Measurements from ENCODE around the gene EDN2.

Gene EDN2

GRCh38 chr1:41486053-41486370, 1.5 kb upstream of the EDN2 start:
- peaks cover 4% of the 10 kb centered on the region for H3K27me3 ChIP-seq (ENCODE audit: insufficient read depth, insufficient read length)
- DNase-seq (ENCODE audit: low read depth, low spot score): no peak

DNA sequence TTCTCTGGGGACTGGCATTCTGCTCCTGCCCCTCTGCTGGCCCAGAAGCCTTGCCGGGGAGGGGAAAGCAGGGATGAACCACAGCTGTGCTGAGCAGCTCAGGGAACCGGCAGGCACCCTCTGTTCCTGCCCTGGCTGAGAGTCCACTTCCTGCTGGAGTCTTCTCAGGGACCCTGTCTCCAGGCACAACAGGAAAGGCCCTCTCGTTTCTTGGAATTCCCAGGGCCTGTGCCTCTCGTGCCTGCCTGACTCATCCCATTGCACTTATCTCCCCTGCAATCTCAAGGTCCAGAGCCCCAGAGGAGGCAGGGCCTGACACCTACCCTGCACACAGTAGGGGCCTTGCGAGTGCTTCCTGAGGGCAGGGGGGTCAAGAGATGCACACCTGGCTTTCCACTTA, 1.1 kb upstream of the EDN2 start:
- Histone ChIP-seq H3K36me3 (ENCODE audit: insufficient read depth, insufficient read length, low read length) (peaks cover 3% of the 10 kb centered on the region), H3K9me3 (ENCODE audit: insufficient read depth, low read length) (no peaks in the 10 kb centered on the region), H3K9ac (ENCODE audit: insufficient read length, low read depth) (peak overlapping the region; percentile 37), H3K4me3 (ENCODE audit: insufficient read length, low read depth) (no peak overlapping the region), H3K4me1 (ENCODE audit: insufficient read depth, insufficient read length) (peaks cover 51% of the 10 kb centered on the region), H3K27me3 (ENCODE audit: insufficient read depth, insufficient read length) (peaks cover 4% of the 10 kb centered on the region)
- no peak for TF ChIP-seq SUZ12 (IDR thresholded peaks at IDR 0.05; ENCODE audit: extremely low read depth, insufficient read depth, insufficient read length)
- TF ChIP-seq ZNF274 (IDR thresholded peaks at IDR 0.05; ENCODE audit: low read depth, low read length): no peak
- TF ChIP-seq YY1 (IDR thresholded peaks at IDR 0.05; ENCODE audit: insufficient read depth, insufficient read length): no peak
- peak; percentile 76 for DNase-seq (ENCODE audit: low read depth, low spot score)

More at GRCh38 chr1:41486053-41486370, 1.5 kb upstream of the EDN2 start:
- H3K4me1 ChIP-seq (ENCODE audit: insufficient read depth, insufficient read length): peaks cover 51% of the 10 kb centered on the region
- no peak for TF ChIP-seq ZNF274 (IDR thresholded peaks at IDR 0.05; ENCODE audit: low read depth, low read length)
- TF ChIP-seq SUZ12 (IDR thresholded peaks at IDR 0.05; ENCODE audit: extremely low read depth, insufficient read depth, insufficient read length): no peak
- no peak for TF ChIP-seq YY1 (IDR thresholded peaks at IDR 0.05; ENCODE audit: insufficient read depth, insufficient read length)
- no peak overlapping the region for H3K4me3 ChIP-seq (ENCODE audit: insufficient read length, low read depth)
- H3K9ac ChIP-seq (ENCODE audit: insufficient read length, low read depth): peak overlapping the region; percentile 2
- H3K9me3 ChIP-seq (ENCODE audit: insufficient read depth, low read length): no peaks in the 10 kb centered on the region
- peaks cover 3% of the 10 kb centered on the region for H3K36me3 ChIP-seq (ENCODE audit: insufficient read depth, insufficient read length, low read length)

DNA sequence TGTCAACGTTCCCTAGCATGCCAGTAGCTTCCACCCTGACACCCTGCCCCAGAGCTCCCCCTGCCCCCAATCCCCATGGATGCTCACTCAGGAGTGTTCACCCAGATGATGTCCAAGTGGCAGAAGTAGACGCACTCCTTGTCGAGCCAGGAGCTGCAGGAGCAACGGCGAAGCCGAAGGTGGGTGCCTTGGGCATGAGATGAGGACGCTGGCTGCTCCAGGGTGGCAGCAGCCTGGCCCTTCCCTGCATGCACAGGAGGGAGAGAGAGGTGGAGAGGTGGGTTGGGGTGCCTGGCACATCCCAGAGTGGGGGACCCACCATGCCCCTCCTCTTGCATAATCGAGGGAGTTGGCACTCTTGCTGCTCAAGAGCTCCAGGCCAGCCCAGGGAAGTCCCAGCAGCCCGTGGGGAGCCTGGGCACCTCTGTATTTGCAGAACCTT, 502 bp downstream of the EDN2 start:
- no peak for DNase-seq (ENCODE audit: low read depth, low spot score)
- no peaks in the 10 kb centered on the region for H3K36me3 ChIP-seq (ENCODE audit: insufficient read depth, insufficient read length, low read length)
- H3K27me3 ChIP-seq (ENCODE audit: insufficient read depth, insufficient read length): no peaks in the 10 kb centered on the region
- no peak overlapping the region for H3K4me3 ChIP-seq (ENCODE audit: insufficient read length, low read depth)
- H3K9ac ChIP-seq (ENCODE audit: insufficient read length, low read depth): no peak overlapping the region
- no peak for TF ChIP-seq SUZ12 (IDR thresholded peaks at IDR 0.05; ENCODE audit: extremely low read depth, insufficient read depth, insufficient read length)
- no peak for TF ChIP-seq YY1 (IDR thresholded peaks at IDR 0.05; ENCODE audit: insufficient read depth, insufficient read length)
- TF ChIP-seq ZNF274 (IDR thresholded peaks at IDR 0.05; ENCODE audit: low read depth, low read length): no peak
- peaks cover 51% of the 10 kb centered on the region for H3K4me1 ChIP-seq (ENCODE audit: insufficient read depth, insufficient read length)
- no peaks in the 10 kb centered on the region for H3K9me3 ChIP-seq (ENCODE audit: insufficient read depth, low read length)

DNA sequence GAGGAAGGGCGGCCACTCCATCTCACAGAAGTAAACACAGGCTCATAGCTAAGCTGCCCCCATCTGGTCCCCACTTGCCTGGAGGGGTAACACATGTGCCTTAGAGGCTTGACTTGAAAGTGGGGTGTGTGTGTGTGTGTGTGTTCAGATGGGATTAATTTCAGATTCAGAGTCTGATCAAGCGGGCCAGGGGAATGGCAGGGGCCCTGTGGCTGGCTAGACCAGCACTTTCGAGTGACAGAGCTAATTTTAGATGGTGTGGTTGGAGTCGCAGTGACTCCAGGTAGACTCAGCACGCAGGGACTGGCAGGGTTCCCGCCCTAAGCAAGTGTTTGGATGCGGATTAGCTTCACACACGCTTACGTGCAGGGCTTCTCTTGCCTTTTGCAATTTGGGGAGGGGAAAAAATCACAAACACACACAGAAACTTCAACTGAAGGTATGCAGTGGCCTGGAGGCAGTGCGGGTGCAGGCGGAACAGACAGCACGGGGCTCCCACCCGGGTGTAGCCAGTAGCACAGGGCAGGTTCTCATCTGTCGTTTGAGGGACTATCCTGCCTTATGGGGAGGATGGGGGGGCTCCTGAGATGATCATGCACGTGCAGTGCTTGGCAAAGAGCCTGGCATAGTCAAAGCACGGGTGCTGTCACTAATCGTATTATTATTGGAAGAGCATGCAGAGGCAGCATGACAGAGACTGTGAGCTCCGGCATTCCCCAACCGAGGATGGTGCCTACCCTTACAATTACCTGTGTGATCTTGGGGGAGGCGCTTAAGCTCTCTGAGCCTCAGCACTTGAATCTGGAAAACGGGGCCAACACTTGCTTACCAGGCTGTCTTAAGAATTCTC, 1.3 kb downstream of the EDN2 start:
- Histone ChIP-seq H3K4me1 (ENCODE audit: insufficient read depth, insufficient read length) (peaks cover 48% of the 10 kb centered on the region), H3K9me3 (ENCODE audit: insufficient read depth, low read length) (no peaks in the 10 kb centered on the region), H3K9ac (ENCODE audit: insufficient read length, low read depth) (peak overlapping the region; percentile 57), H3K36me3 (ENCODE audit: insufficient read depth, insufficient read length, low read length) (no peaks in the 10 kb centered on the region), H3K4me3 (ENCODE audit: insufficient read length, low read depth) (no peak overlapping the region), H3K27me3 (ENCODE audit: insufficient read depth, insufficient read length) (no peaks in the 10 kb centered on the region)
- no peak for TF ChIP-seq SUZ12 (IDR thresholded peaks at IDR 0.05; ENCODE audit: extremely low read depth, insufficient read depth, insufficient read length)
- no peak for DNase-seq (ENCODE audit: low read depth, low spot score)

GRCh38 chr1:41482001-41482765, 2.3 kb downstream of the EDN2 start:
- DNase-seq (ENCODE audit: low read depth, low spot score): no peak
- H3K36me3 ChIP-seq (ENCODE audit: insufficient read depth, insufficient read length, low read length): no peaks in the 10 kb centered on the region
- H3K9me3 ChIP-seq (ENCODE audit: insufficient read depth, low read length): no peaks in the 10 kb centered on the region
- peak overlapping the region; percentile 57 for H3K9ac ChIP-seq (ENCODE audit: insufficient read length, low read depth)
- H3K4me3 ChIP-seq (ENCODE audit: insufficient read length, low read depth): no peak overlapping the region
- no peaks in the 10 kb centered on the region for H3K27me3 ChIP-seq (ENCODE audit: insufficient read depth, insufficient read length)
- TF ChIP-seq YY1 (IDR thresholded peaks at IDR 0.05; ENCODE audit: insufficient read depth, insufficient read length) (no peak), SUZ12 (IDR thresholded peaks at IDR 0.05; ENCODE audit: extremely low read depth, insufficient read depth, insufficient read length) (no peak), ZNF274 (IDR thresholded peaks at IDR 0.05; ENCODE audit: low read depth, low read length) (no peak)
- H3K4me1 ChIP-seq (ENCODE audit: insufficient read depth, insufficient read length): peaks cover 44% of the 10 kb centered on the region

GRCh38 chr1:41481109-41481775, 3.2 kb downstream of the EDN2 start:
- Histone ChIP-seq H3K9me3 (ENCODE audit: insufficient read depth, low read length) (no peaks in the 10 kb centered on the region), H3K36me3 (ENCODE audit: insufficient read depth, insufficient read length, low read length) (no peaks in the 10 kb centered on the region), H3K4me3 (ENCODE audit: insufficient read length, low read depth) (no peak overlapping the region), H3K9ac (ENCODE audit: insufficient read length, low read depth) (no peak overlapping the region), H3K4me1 (ENCODE audit: insufficient read depth, insufficient read length) (peaks cover 51% of the 10 kb centered on the region), H3K27me3 (ENCODE audit: insufficient read depth, insufficient read length) (no peaks in the 10 kb centered on the region)
- DNase-seq (ENCODE audit: low read depth, low spot score): no peak
- TF ChIP-seq SUZ12 (IDR thresholded peaks at IDR 0.05; ENCODE audit: extremely low read depth, insufficient read depth, insufficient read length) (no peak), ZNF274 (IDR thresholded peaks at IDR 0.05; ENCODE audit: low read depth, low read length) (no peak), YY1 (IDR thresholded peaks at IDR 0.05; ENCODE audit: insufficient read depth, insufficient read length) (no peak)

All from NT2/D1 (cell line).